GM19438 (cell line): ENCODE results near the gene AKAP6.
A peak's percentile ranks its signal among the peaks of the same experiment; 100 is the strongest.

ENCODE experiments used
- ATAC-seq: cut with Tn5 transposase; IDR thresholded peaks from one replicate; pipeline ENCODE4 v1.9.1; 2021; ENCODE audit warnings: low read depth; ENCODE audit not compliant: unreplicated experiment

The AKAP6 gene

GRCh38 chr14:32637582-32637981 is 308.5 kb downstream of the AKAP6 start:
- no peak for ATAC-seq

GRCh38 chr14:32639208-32639607 is 310.1 kb downstream of the AKAP6 start:
- ATAC-seq, result no peak

- ATAC-seq, result no peak
Observed at GRCh38 chr14:32645551-32645950, 316.5 kb downstream of the AKAP6 start.

- no peak for ATAC-seq
Observed at GRCh38 chr14:32648434-32648833, 319.3 kb downstream of the AKAP6 start.

- no peak for ATAC-seq
Observed at GRCh38 chr14:32650030-32650429, 320.9 kb downstream of the AKAP6 start.

GRCh38 chr14:32650665-32651064 is 321.6 kb downstream of the AKAP6 start:
- no peak for ATAC-seq

GRCh38 chr14:32654106-32654505 is 325.0 kb downstream of the AKAP6 start:
- no peak for ATAC-seq

GRCh38 chr14:32656601-32657000 is 327.5 kb downstream of the AKAP6 start:
- no peak for ATAC-seq

GRCh38 chr14:32657081-32657480 is 328.0 kb downstream of the AKAP6 start:
- ATAC-seq, result no peak

GRCh38 chr14:32661216-32661615 is 332.1 kb downstream of the AKAP6 start:
- ATAC-seq, result no peak

- no peak for ATAC-seq
Observed at GRCh38 chr14:32662211-32662610, 333.1 kb downstream of the AKAP6 start.

- ATAC-seq, result no peak
Observed at GRCh38 chr14:32666308-32666707, 337.2 kb downstream of the AKAP6 start.

GRCh38 chr14:32667287-32667686 is 338.2 kb downstream of the AKAP6 start:
- ATAC-seq, result no peak

- no peak for ATAC-seq
Observed at GRCh38 chr14:32667791-32668190, 338.7 kb downstream of the AKAP6 start.

GRCh38 chr14:32669391-32669790 is 340.3 kb downstream of the AKAP6 start:
- ATAC-seq, result no peak

- no peak for ATAC-seq
Observed at GRCh38 chr14:32675433-32675832, 346.3 kb downstream of the AKAP6 start.

GRCh38 chr14:32677129-32677780 is 348.2 kb downstream of the AKAP6 start:
- no peak for ATAC-seq

- ATAC-seq, result no peak
Observed at GRCh38 chr14:32678088-32678487, 349.0 kb downstream of the AKAP6 start.

GRCh38 chr14:32679927-32680612 is 351.0 kb downstream of the AKAP6 start:
- ATAC-seq, result no peak

- ATAC-seq, result no peak
Observed at GRCh38 chr14:32681598-32681997, 352.5 kb downstream of the AKAP6 start.

- ATAC-seq, result no peak
Observed at GRCh38 chr14:32682214-32682613, 353.1 kb downstream of the AKAP6 start.

GRCh38 chr14:32683679-32684078 is 354.6 kb downstream of the AKAP6 start:
- peak; percentile 83 for ATAC-seq
